CD14-positive monocyte (primary cell): Measurements from ENCODE around the gene SENP8. TPM values are rescaled to one million over a fixed set of nuclear protein-coding genes. Genes with fewer than 3 reads are reported as not detected.

Experiments used
- DNase-seq, 3 donors: peaks; one replicate each; pipeline ENCODE4 v3.0.0-alpha.2; 2011 to 2022
- H2AFZ ChIP-seq: 2 replicates; pipeline ENCODE4 v1.6.0; 2012; ENCODE audit warnings: mild to moderate bottlenecking, low read depth, low read length, inconsistent platforms; ENCODE audit not compliant: insufficient read depth, poor library complexity, severe bottlenecking
- H3K27ac ChIP-seq, 2 donors: 1 replicate in 1 of 2; 2 replicates in 1 of 2; pipeline ENCODE4 v1.5.1; 2012 to 2013; ENCODE audit warnings: low read length in 2 of 2, control low read depth in 1 of 2, inconsistent platforms in 1 of 2, low read depth in 1 of 2, mild to moderate bottlenecking in 1 of 2
- H3K27me3 ChIP-seq, 2 donors: one replicate each; pipeline versions ENCODE4 v1.6.0 to v1.6.1; 2011 to 2013; ENCODE audit warnings: low read length in 2 of 2; ENCODE audit not compliant: control insufficient read depth in 2 of 2, insufficient read depth in 2 of 2
- H3K36me3 ChIP-seq, 2 donors: replicated peaks in 1 of 2; 1 replicate in 1 of 2; 2 replicates in 1 of 2; pipeline versions ENCODE4 v1.5.1 to v1.6.1; 2012 to 2013; ENCODE audit warnings: low read length in 2 of 2, control low read depth in 1 of 2, inconsistent platforms in 1 of 2, mild to moderate bottlenecking in 1 of 2; ENCODE audit not compliant: insufficient read depth in 2 of 2, control insufficient read depth in 1 of 2
- H3K4me1 ChIP-seq, 2 donors: 1 replicate in 1 of 2; 2 replicates in 1 of 2; pipeline versions ENCODE4 v1.5.1 to v1.6.1; 2012 to 2013; ENCODE audit warnings: low read length in 2 of 2, control low read depth in 1 of 2, inconsistent platforms in 1 of 2, mild to moderate bottlenecking in 1 of 2, moderate library complexity in 1 of 2; ENCODE audit not compliant: insufficient read depth in 2 of 2, control insufficient read depth in 1 of 2
- H3K4me2 ChIP-seq: replicated peaks from 2 replicates; pipeline ENCODE3; 2012; ENCODE audit warnings: low read length, moderate library complexity, mild to moderate bottlenecking; ENCODE audit not compliant: poor library complexity, severe bottlenecking; ENCODE audit errors: extremely low read depth
- H3K4me3 ChIP-seq, 3 experiments: fragments of 200-600 bp in 1 of 3; sonication (generic) in 1 of 3; replicated peaks in 1 of 3; 1 replicate in 2 of 3; 2 replicates in 1 of 3; pipeline ENCODE4 v1.5.1; 2011 to 2013; ENCODE audit warnings: low read length in 3 of 3, mild to moderate bottlenecking in 3 of 3, control low read depth in 2 of 3, low read depth in 2 of 3, inconsistent platforms in 1 of 3, moderate library complexity in 1 of 3
- H3K79me2 ChIP-seq: 2 replicates; pipeline ENCODE4 v1.6.0; 2012; ENCODE audit warnings: mild to moderate bottlenecking, control low read depth, inconsistent platforms, low read length, moderate library complexity; ENCODE audit not compliant: insufficient read depth
- H3K9ac ChIP-seq: 2 replicates; pipeline ENCODE4 v1.6.0; 2017; ENCODE audit warnings: low read length, mild to moderate bottlenecking; ENCODE audit not compliant: insufficient read depth, poor library complexity, severe bottlenecking
- H3K9me3 ChIP-seq, 2 donors: replicated peaks in 1 of 2; 1 replicate in 1 of 2; 2 replicates in 1 of 2; pipeline versions ENCODE4 v1.5.1 to v1.6.1; 2012 to 2013; ENCODE audit warnings: low read length in 2 of 2, control low read depth in 1 of 2; ENCODE audit not compliant: control insufficient read depth in 1 of 2, insufficient read depth in 1 of 2
- H4K20me1 ChIP-seq: 2 replicates; pipeline ENCODE4 v1.6.0; 2012; ENCODE audit warnings: mild to moderate bottlenecking, low read length, control low read depth, moderate library complexity; ENCODE audit not compliant: insufficient read depth
- H3K27ac Mint-ChIP-seq, 7 donors: one replicate each; pipeline ENCODE4 v1.8.0; 2020; ENCODE audit warnings: mild to moderate bottlenecking in 7 of 7, mixed read lengths in 7 of 7, moderate library complexity in 6 of 7, inconsistent platforms in 2 of 7
- H3K27me3 Mint-ChIP-seq, 3 donors: one replicate each; pipeline ENCODE4 v1.8.0; 2021 to 2022; ENCODE audit warnings: low read depth in 3 of 3, mild to moderate bottlenecking in 3 of 3, mixed read lengths in 3 of 3, moderate library complexity in 3 of 3, inconsistent platforms in 1 of 3
- H3K36me3 Mint-ChIP-seq, 2 donors: one replicate each; pipeline ENCODE4 v1.8.0; 2020; ENCODE audit warnings: mixed read lengths in 2 of 2, inconsistent platforms in 1 of 2, mild to moderate bottlenecking in 1 of 2
- H3K4me1 Mint-ChIP-seq: one replicate; pipeline ENCODE4 v1.8.0; 2020; ENCODE audit warnings: mild to moderate bottlenecking, mixed read lengths
- H3K4me3 Mint-ChIP-seq, 2 donors: one replicate each; pipeline ENCODE4 v1.8.0; 2020; ENCODE audit warnings: mild to moderate bottlenecking in 2 of 2, mixed read lengths in 2 of 2, moderate library complexity in 1 of 2
- H3K9me3 Mint-ChIP-seq, 7 donors: one replicate each; pipeline ENCODE4 v1.8.0; 2020 to 2022; ENCODE audit warnings: mixed read lengths in 7 of 7, mild to moderate bottlenecking in 6 of 7, moderate library complexity in 6 of 7, inconsistent platforms in 2 of 7
- CTCF ChIP-seq: fragments of 200-600 bp; IDR thresholded peaks from one replicate; pipeline ENCODE4 v1.8.0; 2022; ENCODE audit warnings: antibody characterized with exemption, mild to moderate bottlenecking
- WGBS: methylation state at CpG from one replicate; pipeline ENCODE4 v1.1.5; 2013; ENCODE audit warnings: missing lambda C conversion rate; ENCODE audit not compliant: insufficient coverage; 5-methylcytosine and 5-hydroxymethylcytosine counted together
- intact Hi-C, 2 donors: fragments of 100-400 bp; cut with micrococcal nuclease; formaldehyde crosslinking; loops; one replicate each; pipeline versions ENCODE4 v1.15.0 to v1.15.1; 2023
- polyA plus RNA-seq, 3 donors: library from polyadenylated mRNA; depleted of rRNA in 1 of 3; unstranded in 2 of 3; stranded (reverse) in 1 of 3; fragments of 300-500 nt in 2 of 3; fragments of >200 nt in 1 of 3; fragmentation: Illumina TruSeq in 2 of 3; gene quantifications; 1 replicate in 2 of 3; 2 replicates in 1 of 3; pipeline ENCODE4 v1.2.3, GENCODE V29; 2012 to 2021

SENP8 gene
- polyA plus RNA-seq, 3 donors, result 0.52 to 1.4 (median 0.79) TPM

- no peak overlapping the region for H3K4me3 ChIP-seq
- H3K27me3 Mint-ChIP-seq, result peaks cover 0 to 2% (median 1%) of the 10 kb centered on the region in 3 donors
- WGBS, result 100% methylated on average over 1 of the region's 3 CpGs
- intact Hi-C loops, result loop anchor here in 1 of 2 donors (10.0 kb wide), 2 partner anchors 84 to 1524 kb away; partner anchors contain the start of genes GRAMD2A and NPTN
- H3K9me3 ChIP-seq, result no peaks in the 10 kb centered on the region
- H3K36me3 ChIP-seq, result no peaks in the 10 kb centered on the region
- no peak overlapping the region for H3K4me2 ChIP-seq
- DNase-seq, result no peak
- peaks cover 23% of the 10 kb centered on the region for H3K79me2 ChIP-seq
- H3K27me3 ChIP-seq, result no peaks in the 10 kb centered on the region
- H4K20me1 ChIP-seq, result peaks cover 4% of the 10 kb centered on the region
- H3K4me3 Mint-ChIP-seq, result no peak overlapping the region
- peaks cover 0 to 3% (median 0%) of the 10 kb centered on the region in 7 donors for H3K9me3 Mint-ChIP-seq
- H3K27ac Mint-ChIP-seq, result no peak overlapping the region
- peaks cover 3% of the 10 kb centered on the region for H3K4me1 Mint-ChIP-seq
- TF ChIP-seq CTCF, result no peak
- no peak overlapping the region for H3K27ac ChIP-seq
- H3K4me1 ChIP-seq, result no peaks in the 10 kb centered on the region
- peaks cover 0 to 2% of the 10 kb centered on the region in 2 donors for H3K36me3 Mint-ChIP-seq
- no peak overlapping the region for H3K9ac ChIP-seq
- no peak overlapping the region for H2AFZ ChIP-seq
These were observed 7.8 kb upstream of the SENP8 start for GRCh38 chr15:72110355-72110754.

- H3K4me1 Mint-ChIP-seq, result peaks cover 14% of the 10 kb centered on the region
- H3K4me2 ChIP-seq, result no peak overlapping the region
These were observed 6.1 kb upstream of the SENP8 start for GRCh38 chr15:72112116-72112515.

More at GRCh38 chr15:72112116-72112515, 6.1 kb upstream of the SENP8 start:
- H4K20me1 ChIP-seq, result peaks cover 4% of the 10 kb centered on the region
- no peak for TF ChIP-seq CTCF
- no peak for DNase-seq
- Mint-ChIP-seq H3K27me3 (peaks cover 1 to 6% (median 3%) of the 10 kb centered on the region in 3 donors), H3K9me3 (peaks cover 0 to 3% (median 0%) of the 10 kb centered on the region in 7 donors), H3K36me3 (peaks cover 0 to 2% of the 10 kb centered on the region in 2 donors), H3K27ac (no peak overlapping the region), H3K4me3 (no peak overlapping the region)
- no peaks in the 10 kb centered on the region for H3K36me3 ChIP-seq
- H3K4me3 ChIP-seq, result no peak overlapping the region
- no peaks in the 10 kb centered on the region for H3K27me3 ChIP-seq
- intact Hi-C loops, result loop anchor here in 1 of 2 donors (10.0 kb wide), 2 partner anchors 83 to 1523 kb away; partner anchors contain the start of genes GRAMD2A and NPTN
- H3K27ac ChIP-seq, result no peak overlapping the region
- peaks cover 41% of the 10 kb centered on the region for H3K79me2 ChIP-seq
- 94% methylated on average over 2 of the region's 2 CpGs for WGBS
- H3K4me1 ChIP-seq, result peaks cover 8 to 10% of the 10 kb centered on the region in 2 donors
- no peak overlapping the region for H2AFZ ChIP-seq
- H3K9ac ChIP-seq, result no peak overlapping the region
- H3K9me3 ChIP-seq, result no peaks in the 10 kb centered on the region
